Choroid plexus epithelial cell (primary cell): ENCODE measurements around the gene CTH.
"Not testable (repeated sequence)": the region's sequence is repeated elsewhere in the genome, so short reads cannot be mapped to it uniquely, and the experiment has no call there.

Source experiments
- DNase-seq: peaks from one replicate; pipeline ENCODE4 v3.0.0-alpha.2; 2010; ENCODE audit warnings: low read depth
- H3K4me3 ChIP-seq: 2 replicates; pipeline ENCODE4 v1.5.1; 2011; ENCODE audit warnings: low read depth, mild to moderate bottlenecking, control low read depth, low read length, moderate library complexity
- TF ChIP-seq, protein P1 (sequence below): conservative IDR thresholded peaks from 2 replicates; pipeline ENCODE4 v1.5.1; 2011; ENCODE audit warnings: low read depth, mild to moderate bottlenecking, control low read depth, inconsistent platforms, low read length, moderate library complexity

Gene CTH

DNA sequence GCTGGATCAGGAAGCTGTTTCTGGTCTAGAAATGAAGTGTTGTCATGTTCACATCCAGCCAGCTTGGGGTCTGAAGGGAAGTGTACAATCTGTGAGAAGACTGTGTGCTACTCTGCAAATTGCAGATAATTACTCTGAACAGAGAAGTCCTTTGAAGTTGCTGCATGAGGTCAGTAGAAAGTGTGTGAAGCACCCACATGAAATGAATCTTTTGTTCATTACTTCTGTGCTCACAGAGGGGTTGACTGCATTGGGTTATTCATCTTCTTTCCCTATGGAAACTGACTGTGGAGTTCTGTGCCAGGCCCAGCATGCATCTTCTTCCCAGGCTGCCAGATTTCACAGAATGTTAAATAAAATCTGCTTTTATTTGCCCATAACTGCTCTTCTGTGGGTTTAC, 47.1 kb downstream of the CTH start:
- TF ChIP-seq, protein P1, sequence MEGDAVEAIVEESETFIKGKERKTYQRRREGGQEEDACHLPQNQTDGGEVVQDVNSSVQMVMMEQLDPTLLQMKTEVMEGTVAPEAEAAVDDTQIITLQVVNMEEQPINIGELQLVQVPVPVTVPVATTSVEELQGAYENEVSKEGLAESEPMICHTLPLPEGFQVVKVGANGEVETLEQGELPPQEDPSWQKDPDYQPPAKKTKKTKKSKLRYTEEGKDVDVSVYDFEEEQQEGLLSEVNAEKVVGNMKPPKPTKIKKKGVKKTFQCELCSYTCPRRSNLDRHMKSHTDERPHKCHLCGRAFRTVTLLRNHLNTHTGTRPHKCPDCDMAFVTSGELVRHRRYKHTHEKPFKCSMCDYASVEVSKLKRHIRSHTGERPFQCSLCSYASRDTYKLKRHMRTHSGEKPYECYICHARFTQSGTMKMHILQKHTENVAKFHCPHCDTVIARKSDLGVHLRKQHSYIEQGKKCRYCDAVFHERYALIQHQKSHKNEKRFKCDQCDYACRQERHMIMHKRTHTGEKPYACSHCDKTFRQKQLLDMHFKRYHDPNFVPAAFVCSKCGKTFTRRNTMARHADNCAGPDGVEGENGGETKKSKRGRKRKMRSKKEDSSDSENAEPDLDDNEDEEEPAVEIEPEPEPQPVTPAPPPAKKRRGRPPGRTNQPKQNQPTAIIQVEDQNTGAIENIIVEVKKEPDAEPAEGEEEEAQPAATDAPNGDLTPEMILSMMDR: no peak
- DNase-seq: no peak

DNA sequence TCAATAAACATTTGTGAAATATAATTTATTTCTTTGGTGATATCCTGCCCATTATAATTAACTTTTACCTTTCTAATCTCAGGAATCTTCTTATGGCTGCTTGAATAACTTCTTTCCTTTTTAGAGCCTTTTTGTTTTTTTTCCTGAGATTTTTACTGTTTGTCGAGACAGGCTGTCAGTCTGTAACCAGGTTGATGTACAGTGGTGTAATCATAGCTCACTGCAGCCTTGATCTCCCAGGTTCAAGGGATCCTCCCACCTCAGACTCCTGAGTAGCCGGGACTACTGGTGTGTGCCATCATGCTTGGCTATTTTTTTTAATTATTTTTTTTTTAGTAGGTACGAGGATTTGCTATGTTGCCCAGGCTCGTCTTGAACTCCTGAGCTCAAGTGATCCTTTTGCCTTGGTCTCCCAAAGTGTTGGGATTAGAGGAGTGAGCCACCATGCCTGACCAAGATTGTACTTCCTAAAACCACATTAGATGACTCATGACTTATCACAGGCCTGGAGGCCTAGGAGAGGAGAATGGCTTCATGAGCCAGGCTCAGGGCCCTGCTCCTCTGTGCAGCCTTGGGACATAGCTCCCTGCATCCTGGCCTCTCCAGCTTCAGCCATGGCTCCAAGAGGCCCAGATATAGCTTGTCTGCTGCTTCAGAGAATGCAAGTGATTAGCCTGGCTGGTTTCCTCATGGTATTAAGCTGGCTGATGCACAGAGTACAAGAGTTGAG, 48.6 kb downstream of the CTH start:
- TF ChIP-seq, protein P1: no peak
- H3K4me3 ChIP-seq: no peak overlapping the region
- peak; percentile 22 for DNase-seq

More for the DNA sequence above, 47.1 kb downstream of the CTH start:
- no peak overlapping the region for H3K4me3 ChIP-seq

DNA sequence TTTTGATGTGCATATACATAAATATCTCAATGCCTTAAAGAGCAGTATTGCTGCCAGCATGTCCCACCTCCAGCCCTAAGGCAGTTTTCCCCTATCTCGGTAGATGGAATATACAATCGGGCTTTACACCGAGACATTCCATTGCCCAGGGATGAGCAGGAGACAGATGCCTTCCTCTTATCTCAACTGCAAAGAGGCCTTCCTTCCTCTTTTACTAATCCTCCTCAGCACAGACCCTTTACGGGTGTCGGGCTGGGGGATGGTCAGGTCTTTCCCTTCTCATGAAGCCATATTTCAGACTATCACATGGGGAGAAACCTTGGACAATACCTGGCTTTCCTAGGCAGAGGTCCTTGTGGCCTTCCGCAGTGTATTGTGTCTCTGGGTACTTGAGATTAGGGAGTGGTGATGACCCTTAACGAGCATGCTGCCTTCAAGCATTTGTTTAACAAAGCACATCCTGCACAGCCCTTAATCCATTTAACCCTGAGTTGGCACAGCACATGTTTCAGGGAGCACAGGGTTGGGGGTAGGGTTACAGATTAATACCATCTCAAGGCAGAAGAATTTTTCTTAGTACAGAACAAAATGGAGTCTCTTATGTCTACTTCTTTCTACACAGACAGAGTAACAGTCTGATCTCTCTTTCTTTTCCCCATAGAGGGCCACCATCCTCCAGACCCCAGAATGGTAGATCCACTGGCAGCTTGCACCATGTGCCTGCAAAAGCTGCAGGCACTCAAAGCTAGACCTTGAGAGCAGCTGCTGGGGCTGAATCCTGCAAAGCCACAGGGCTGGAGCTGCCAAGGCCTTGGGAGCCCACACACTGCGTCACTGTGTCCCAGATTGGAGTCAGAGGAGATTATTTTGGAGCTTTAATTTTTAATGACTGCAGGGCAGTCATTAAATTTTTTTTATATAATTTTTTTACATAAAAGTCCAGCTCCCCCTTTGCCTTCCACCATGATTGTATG, 50.0 kb downstream of the CTH start:
- not testable (repeated sequence) for H3K4me3 ChIP-seq, DNase-seq

DNA sequence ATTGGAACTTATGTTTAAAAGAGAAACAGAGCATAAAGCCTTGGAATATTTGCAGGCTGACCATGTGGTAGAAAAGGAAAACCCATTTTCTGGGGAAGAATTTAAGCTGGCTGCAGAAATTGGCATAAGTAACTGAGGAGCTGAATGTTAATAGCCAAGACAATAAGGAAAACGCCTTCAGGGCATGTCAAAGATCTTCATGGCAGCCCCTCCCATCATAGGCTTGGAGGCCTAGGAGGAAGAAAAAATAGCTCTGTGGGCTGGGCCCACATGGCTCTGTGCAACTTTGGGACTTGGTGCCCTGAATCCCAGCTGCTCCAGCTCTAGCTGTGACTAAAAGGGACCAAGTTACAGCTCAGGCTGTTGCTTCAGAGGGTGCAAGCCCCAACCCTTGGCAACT, 51.5 kb downstream of the CTH start:
- no peak overlapping the region for H3K4me3 ChIP-seq
- TF ChIP-seq, protein P1: no peak
- no peak for DNase-seq

DNA sequence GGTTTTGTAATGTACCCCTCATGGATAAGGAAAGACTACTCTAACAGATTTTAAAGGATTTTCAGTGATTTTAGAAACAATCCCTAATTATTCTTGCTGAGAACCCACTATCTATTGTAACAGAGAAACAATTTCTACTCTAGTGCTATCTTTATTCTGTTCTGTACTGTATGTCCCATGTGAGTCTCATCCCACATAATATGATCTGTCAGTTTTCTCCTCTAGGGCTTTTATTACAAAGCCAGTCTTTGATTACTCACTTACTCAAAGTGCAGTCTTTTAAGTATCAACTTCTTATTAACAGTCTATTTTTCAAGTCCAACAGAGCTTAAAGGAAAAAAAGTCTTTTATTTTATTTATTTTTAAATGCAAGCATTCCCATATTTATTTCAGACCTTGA, 54.8 kb downstream of the CTH start:
- DNase-seq: no peak
- no peak overlapping the region for H3K4me3 ChIP-seq
- TF ChIP-seq, protein P1: no peak

DNA sequence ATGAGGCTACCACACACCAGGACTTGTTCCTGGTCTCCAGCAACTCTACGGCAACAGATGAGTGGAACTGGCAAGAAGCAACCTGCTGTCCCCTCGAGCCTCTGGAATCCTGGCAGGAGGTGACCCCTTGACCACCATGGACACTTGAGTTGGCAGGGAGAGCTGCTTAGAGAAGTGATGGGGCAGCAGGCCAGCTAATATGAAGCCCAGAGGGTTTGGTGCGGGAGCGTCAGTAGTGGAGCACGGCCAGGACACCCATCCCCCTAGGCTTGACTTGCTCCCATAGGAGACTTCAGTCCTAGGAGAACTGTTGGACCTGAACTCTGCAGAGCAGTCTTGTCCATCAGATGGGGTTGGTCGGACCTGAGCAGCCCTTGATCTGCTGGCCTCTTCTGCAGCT, 56.5 kb downstream of the CTH start:
- no peak overlapping the region for H3K4me3 ChIP-seq
- TF ChIP-seq, protein P1: no peak
- DNase-seq: no peak

DNA sequence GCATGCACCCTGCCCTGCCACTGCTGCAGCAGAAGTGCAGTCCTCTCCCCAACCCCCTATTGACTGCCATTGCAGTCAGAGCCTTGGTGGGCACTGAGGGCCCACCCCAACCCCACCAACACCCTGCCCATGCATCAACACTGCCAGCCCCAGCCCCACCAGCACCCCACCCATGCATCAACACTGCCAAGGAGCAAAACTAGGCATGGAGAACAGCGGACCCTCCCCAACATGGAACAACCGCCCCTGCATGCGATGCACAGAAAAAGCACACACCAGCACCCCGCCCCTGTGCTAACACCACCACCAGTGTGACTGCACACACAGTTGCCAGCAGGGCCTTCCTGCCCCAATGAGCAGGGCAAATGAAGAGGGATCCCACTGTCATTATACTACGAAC, 57.1 kb downstream of the CTH start:
- no peak for DNase-seq
- TF ChIP-seq, protein P1: no peak
- H3K4me3 ChIP-seq: no peak overlapping the region

DNA sequence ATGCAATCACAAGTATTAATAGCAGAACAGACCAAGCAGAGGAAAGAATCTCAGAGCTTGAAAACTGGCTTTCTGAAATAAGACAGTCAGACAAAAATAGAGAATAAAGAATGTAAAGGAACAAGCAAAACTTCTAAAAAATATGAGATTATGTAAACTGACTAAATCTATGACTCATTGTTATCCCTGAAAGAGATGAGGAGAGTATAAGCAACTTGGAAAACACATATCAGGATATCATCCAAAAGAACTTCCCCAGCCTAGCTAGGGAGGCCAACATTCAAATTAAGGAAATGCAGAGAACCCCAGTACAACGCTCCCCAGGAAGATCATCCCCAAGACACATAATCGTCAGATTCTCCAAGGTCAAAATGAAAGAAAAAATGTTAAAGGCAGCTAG, 58.1 kb downstream of the CTH start:
- DNase-seq: not testable (repeated sequence)

More for the DNA sequence above, 58.1 kb downstream of the CTH start:
- H3K4me3 ChIP-seq: not testable (repeated sequence)
